ENCODE results near the gene PRDX6. TPM values are rescaled to one million over a fixed set of nuclear protein-coding genes. Genes with fewer than 3 reads are reported as not detected.

Gene PRDX6, protein sequence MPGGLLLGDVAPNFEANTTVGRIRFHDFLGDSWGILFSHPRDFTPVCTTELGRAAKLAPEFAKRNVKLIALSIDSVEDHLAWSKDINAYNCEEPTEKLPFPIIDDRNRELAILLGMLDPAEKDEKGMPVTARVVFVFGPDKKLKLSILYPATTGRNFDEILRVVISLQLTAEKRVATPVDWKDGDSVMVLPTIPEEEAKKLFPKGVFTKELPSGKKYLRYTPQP
- 100 to 1,000 TPM; 102 to 154 TPM for total RNA-seq

DNA sequence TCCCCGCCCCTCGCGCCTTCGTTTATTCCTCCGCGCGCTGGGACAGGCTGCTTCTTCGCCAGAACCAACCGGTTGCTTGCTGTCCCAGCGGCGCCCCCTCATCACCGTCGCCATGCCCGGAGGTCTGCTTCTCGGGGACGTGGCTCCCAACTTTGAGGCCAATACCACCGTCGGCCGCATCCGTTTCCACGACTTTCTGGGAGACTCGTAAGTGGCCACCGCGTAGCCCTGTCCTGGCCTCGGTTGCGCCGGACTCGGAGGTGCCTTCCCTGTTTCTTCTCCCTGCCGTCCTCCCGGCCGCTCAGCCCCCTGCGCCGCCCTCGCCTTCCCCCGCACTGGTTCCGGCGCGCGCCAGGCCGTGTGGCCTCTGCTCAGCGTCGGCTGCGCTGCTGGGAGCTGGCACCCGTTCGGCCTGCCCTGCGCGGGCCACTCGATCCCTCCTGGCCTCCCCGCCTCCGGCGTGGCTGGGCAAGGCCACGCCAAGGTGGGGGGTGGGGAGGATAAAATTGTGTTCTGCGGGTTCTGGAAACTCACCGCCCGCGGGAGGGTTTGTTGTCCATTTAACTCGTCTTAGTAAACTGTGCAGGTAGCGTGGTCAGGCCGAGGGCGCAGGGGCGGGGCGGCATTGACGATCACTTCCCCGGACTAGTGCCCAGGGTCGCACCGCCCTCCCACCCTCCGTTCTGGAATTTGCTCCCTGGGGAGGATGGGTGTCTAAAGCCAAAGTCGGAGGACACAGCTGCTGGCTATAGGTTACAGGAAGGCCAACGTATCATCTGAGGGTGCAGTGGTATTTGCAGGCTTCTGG lies at the start of gene PRDX6:
TSS of gene PRDX6 (plus strand) at position 50 of the 808 bp plus-strand sequence. CDS start at position 113, 63 bp downstream.
- Histone ChIP-seq H3K27me3 (replicated peaks; ENCODE audit: insufficient read depth) (no peaks in the 10 kb centered on the region), H3K4me3 (peak within 1 kb of the TSS; percentile 98), H3K4me1 (ENCODE audit: control insufficient read depth in 1 of 2, low read depth in 2 of 2) (peaks cover 41 to 61% of the 10 kb centered on the region in 2 donors), H3K9me3 (no peaks in the 10 kb centered on the region), H3K36me3 (peaks cover 10% of the 10 kb centered on the region), H3K27ac (peak within 1 kb of the TSS; percentile 97 to 99)
- peak; percentile 76 for ATAC-seq (ENCODE audit: insufficient number of reproducible peaks, low FRiP score, low read depth)
- peak; percentile 66 for DNase-seq (ENCODE audit: low spot score)
- TF ChIP-seq CTCF (IDR thresholded peaks at IDR 0.05), result peak; percentile 13

- peak; percentile 46 for TF ChIP-seq CTCF (IDR thresholded peaks at IDR 0.05)
- Histone ChIP-seq H3K27ac (peak overlapping the region; percentile 76 to 79), H3K27me3 (replicated peaks; ENCODE audit: insufficient read depth) (no peaks in the 10 kb centered on the region), H3K4me1 (ENCODE audit: control insufficient read depth in 1 of 2, low read depth in 2 of 2) (peaks cover 7 to 20% of the 10 kb centered on the region in 2 donors), H3K36me3 (no peaks in the 10 kb centered on the region), H3K4me3 (peak overlapping the region; percentile 56), H3K9me3 (no peaks in the 10 kb centered on the region)
- DNase-seq (ENCODE audit: low spot score) (peak; percentile 68), ATAC-seq (ENCODE audit: insufficient number of reproducible peaks, low FRiP score, low read depth) (peak; percentile 70)
These were observed 47.4 kb upstream of the PRDX6 start for GRCh38 chr1:173429471-173430402.

- H3K36me3 ChIP-seq, result no peaks in the 10 kb centered on the region
- no peaks in the 10 kb centered on the region for H3K27me3 ChIP-seq (replicated peaks; ENCODE audit: insufficient read depth)
- peaks cover 7 to 20% of the 10 kb centered on the region in 2 donors for H3K4me1 ChIP-seq (ENCODE audit: control insufficient read depth in 1 of 2, low read depth in 2 of 2)
- DNase-seq (ENCODE audit: low spot score), result no peak
- H3K9me3 ChIP-seq, result no peaks in the 10 kb centered on the region
- TF ChIP-seq CTCF (IDR thresholded peaks at IDR 0.05), result no peak
- peak overlapping the region in 1 of 2 donors; percentile 76 for H3K27ac ChIP-seq
- no peak for ATAC-seq (ENCODE audit: insufficient number of reproducible peaks, low FRiP score, low read depth)
- no peak overlapping the region for H3K4me3 ChIP-seq
These were observed 46.3 kb upstream of the PRDX6 start for GRCh38 chr1:173430677-173431303.

- Histone ChIP-seq H3K4me1 (ENCODE audit: control insufficient read depth in 1 of 2, low read depth in 2 of 2) (peaks cover 7 to 20% of the 10 kb centered on the region in 2 donors), H3K27ac (no peak overlapping the region), H3K27me3 (replicated peaks; ENCODE audit: insufficient read depth) (no peaks in the 10 kb centered on the region), H3K4me3 (no peak overlapping the region), H3K36me3 (no peaks in the 10 kb centered on the region), H3K9me3 (no peaks in the 10 kb centered on the region)
- TF ChIP-seq CTCF (IDR thresholded peaks at IDR 0.05), result peak; percentile 85
- peak; percentile 78 for DNase-seq (ENCODE audit: low spot score)
- ATAC-seq (ENCODE audit: insufficient number of reproducible peaks, low FRiP score, low read depth), result peak; percentile 52
These were observed 45.7 kb upstream of the PRDX6 start for GRCh38 chr1:173431304-173432045.

Data from thoracic aorta (tissue), 2 donors.